Neural progenitor cell (in vitro differentiated cells): ENCODE data around the gene CCDC136. TPM values are rescaled to one million over a fixed set of nuclear protein-coding genes. Genes with fewer than 3 reads are reported as not detected.

Experiments
- DNase-seq: peaks from one replicate; pipeline ENCODE4 v3.0.0-alpha.2; 2016; ENCODE audit warnings: low spot score
- H2AFZ ChIP-seq: fragments of 200-600 bp; sonication (generic); replicated peaks from 2 replicates; pipeline ENCODE4 v1.6.1; 2016; ENCODE audit warnings: antibody characterized with exemption
- H3F3A ChIP-seq: fragments of 200-600 bp; sonication (generic); 2 replicates; pipeline ENCODE4 v1.6.1; 2016; ENCODE audit warnings: antibody characterized with exemption, low read depth
- H3K27ac ChIP-seq: fragments of 200-600 bp; sonication (generic); 2 replicates; pipeline ENCODE4 v1.5.1; 2016; ENCODE audit warnings: mild to moderate bottlenecking
- H3K27me3 ChIP-seq: fragments of 200-600 bp; sonication (generic); 2 replicates; pipeline ENCODE4 v1.6.1; 2016; ENCODE audit warnings: mild to moderate bottlenecking, moderate library complexity
- H3K36me3 ChIP-seq: fragments of 200-600 bp; sonication (generic); 2 replicates; pipeline ENCODE4 v1.5.1; 2016
- H3K4me1 ChIP-seq: fragments of 200-600 bp; sonication (generic); 2 replicates; pipeline ENCODE4 v1.6.1; 2016; ENCODE audit warnings: mixed run types
- H3K4me2 ChIP-seq: fragments of 200-600 bp; sonication (generic); 2 replicates; pipeline ENCODE4 v1.6.1; 2016
- H3K4me3 ChIP-seq: fragments of 200-600 bp; sonication (generic); 2 replicates; pipeline ENCODE4 v1.5.1; 2016
- H3K79me2 ChIP-seq: fragments of 200-600 bp; sonication (generic); 2 replicates; pipeline ENCODE4 v1.6.1; 2016; ENCODE audit warnings: low read depth
- H3K9ac ChIP-seq: fragments of 200-600 bp; sonication (generic); 2 replicates; pipeline ENCODE4 v1.6.1; 2016
- H3K9me3 ChIP-seq: fragments of 200-600 bp; sonication (generic); 2 replicates; pipeline ENCODE4 v1.5.1; 2016; ENCODE audit warnings: low read depth
- H4K20me1 ChIP-seq: fragments of 200-600 bp; sonication (generic); 2 replicates; pipeline ENCODE4 v1.6.1; 2016; ENCODE audit warnings: low read depth
- H3K27ac Mint-ChIP-seq: 3 replicates; pipeline ENCODE4 v1.8.0; 2021; ENCODE audit warnings: mixed read lengths
- H3K27me3 Mint-ChIP-seq: 2 replicates; pipeline ENCODE4 v1.8.0; 2022; ENCODE audit warnings: low read depth, mild to moderate bottlenecking, inconsistent platforms, moderate library complexity, mixed read lengths; ENCODE audit not compliant: insufficient read depth
- H3K36me3 Mint-ChIP-seq: 3 replicates; pipeline ENCODE4 v1.8.0; 2021; ENCODE audit warnings: mixed read lengths
- H3K4me1 Mint-ChIP-seq: 3 replicates; pipeline ENCODE4 v1.8.0; 2021; ENCODE audit warnings: mixed read lengths
- H3K4me3 Mint-ChIP-seq: 3 replicates; pipeline ENCODE4 v1.8.0; 2021; ENCODE audit warnings: mild to moderate bottlenecking, moderate library complexity, mixed read lengths
- H3K9me3 Mint-ChIP-seq: 3 replicates; pipeline ENCODE4 v1.8.0; 2020; ENCODE audit warnings: mixed read lengths
- CTCF ChIP-seq: fragments of 200-600 bp; sonication (generic); IDR thresholded peaks from 2 replicates; pipeline ENCODE4 v1.5.1; 2017; ENCODE audit warnings: antibody characterized with exemption, mild to moderate bottlenecking
- EZH2 ChIP-seq: fragments of 200-600 bp; sonication (generic); IDR thresholded peaks from 2 replicates; pipeline ENCODE4 v1.6.1; 2017; ENCODE audit warnings: antibody characterized with exemption, mild to moderate bottlenecking, moderate library complexity
- EZH2phosphoT487 ChIP-seq: fragments of 200-600 bp; sonication (generic); IDR thresholded peaks from 2 replicates; pipeline ENCODE4 v1.6.1; 2017; ENCODE audit warnings: antibody characterized with exemption
- total RNA-seq: library from RNA; depleted of rRNA; stranded (reverse); fragments of >200 nt; gene quantifications from 2 replicates; pipeline ENCODE4 v1.2.3, GENCODE V29; 2015; ENCODE audit warnings: low replicate concordance

Gene CCDC136
- total RNA-seq, 1 donor from 2014 or later = 93.6 TPM

DNA sequence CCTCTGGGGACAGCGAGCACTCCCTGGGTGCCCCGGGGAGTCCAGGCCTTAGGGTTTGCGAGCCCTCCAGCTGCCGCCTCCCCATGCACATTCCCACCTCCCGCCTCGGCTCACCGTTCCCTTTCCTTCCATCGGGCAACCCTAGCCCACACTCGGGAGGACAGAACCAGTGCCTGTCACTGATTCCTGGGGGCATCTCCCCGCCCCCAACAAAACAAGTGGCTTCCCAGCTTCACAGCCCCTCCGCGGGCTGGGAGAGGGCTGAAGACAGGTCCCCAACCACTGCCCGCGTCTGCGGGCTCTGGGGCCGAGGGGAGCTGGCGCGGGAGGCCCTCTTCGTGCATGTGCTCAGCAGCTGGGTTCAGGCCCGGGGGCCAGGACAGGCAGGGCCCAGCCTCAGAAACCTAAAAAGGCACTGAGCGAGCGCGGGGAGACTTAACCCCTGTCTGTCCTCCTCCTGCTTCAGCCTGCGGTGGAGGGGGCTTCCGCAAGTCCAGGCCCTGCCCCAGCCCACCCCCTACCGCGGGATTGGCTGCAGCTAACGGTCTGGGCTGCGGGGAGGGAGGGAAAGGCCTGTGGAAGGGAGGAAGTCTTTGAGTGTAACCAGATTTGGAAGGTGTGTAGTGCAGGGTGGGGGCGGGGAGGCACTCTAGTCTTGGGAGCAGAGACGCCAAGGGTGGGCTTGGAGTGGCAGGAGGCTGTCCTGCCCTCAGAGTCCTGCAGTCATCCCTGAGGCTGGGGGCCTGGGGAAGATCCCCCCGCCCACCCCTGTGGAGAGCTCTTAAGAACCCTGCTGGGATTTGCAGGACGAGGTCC lies 39.6 kb downstream of the CCDC136 start:
- Mint-ChIP-seq H3K4me3 (peak overlapping the region; percentile 75), H3K9me3 (no peaks in the 10 kb centered on the region), H3K27me3 (peaks cover 22% of the 10 kb centered on the region), H3K36me3 (no peaks in the 10 kb centered on the region), H3K27ac (no peak overlapping the region), H3K4me1 (peaks cover 52% of the 10 kb centered on the region)
- no peaks in the 10 kb centered on the region for H3K36me3 ChIP-seq
- no peaks in the 10 kb centered on the region for H4K20me1 ChIP-seq
- no peaks in the 10 kb centered on the region for H3K79me2 ChIP-seq
- peaks cover 61% of the 10 kb centered on the region for H3K4me1 ChIP-seq
- H3F3A ChIP-seq = peaks cover 52% of the 10 kb centered on the region
- peaks cover 19% of the 10 kb centered on the region for H3K27me3 ChIP-seq
- peak; percentile 75 for DNase-seq
- H3K4me2 ChIP-seq = peak overlapping the region; percentile 83
- H2AFZ ChIP-seq = peak overlapping the region; percentile 39
- H3K9me3 ChIP-seq = no peaks in the 10 kb centered on the region
- TF ChIP-seq EZH2 (no peak), CTCF (no peak), EZH2phosphoT487 (peak; percentile 3)
- H3K9ac ChIP-seq = no peak overlapping the region
- H3K27ac ChIP-seq = peak overlapping the region; percentile 77
- peak overlapping the region; percentile 53 for H3K4me3 ChIP-seq

- Mint-ChIP-seq H3K4me1 (peaks cover 49% of the 10 kb centered on the region), H3K9me3 (no peaks in the 10 kb centered on the region), H3K27me3 (peaks cover 22% of the 10 kb centered on the region), H3K36me3 (no peaks in the 10 kb centered on the region), H3K27ac (peak overlapping the region; percentile 60), H3K4me3 (peak overlapping the region; percentile 81)
- DNase-seq = peak; percentile 87
- Histone ChIP-seq H3K4me2 (peak overlapping the region; percentile 83), H3K9me3 (no peaks in the 10 kb centered on the region), H3K36me3 (no peaks in the 10 kb centered on the region), H3K79me2 (no peaks in the 10 kb centered on the region), H4K20me1 (no peaks in the 10 kb centered on the region), H3K4me3 (peak overlapping the region; percentile 53), H3K4me1 (peaks cover 60% of the 10 kb centered on the region), H3K27me3 (peaks cover 19% of the 10 kb centered on the region), H3F3A (peaks cover 52% of the 10 kb centered on the region), H2AFZ (peak overlapping the region; percentile 39), H3K9ac (no peak overlapping the region), H3K27ac (peak overlapping the region; percentile 77)
- TF ChIP-seq EZH2phosphoT487 = no peak
- TF ChIP-seq EZH2 = no peak
- no peak for TF ChIP-seq CTCF
These were observed 40.5 kb downstream of the CCDC136 start for GRCh38 chr7:128831994-128832879.

DNA sequence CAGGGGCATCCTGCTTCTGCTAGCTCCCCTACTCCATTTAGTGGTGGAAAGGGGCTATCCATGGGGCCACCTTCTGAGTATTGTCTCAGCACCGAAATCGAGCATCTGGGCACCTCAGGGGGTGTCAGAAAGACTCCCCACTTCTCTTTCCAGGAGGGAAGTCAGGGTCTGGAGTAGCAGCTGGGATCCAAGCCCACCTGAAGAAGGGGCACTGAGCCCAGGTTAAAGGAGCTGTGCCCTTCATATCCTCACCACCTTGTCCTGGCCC lies 41.0 kb downstream of the CCDC136 start:
- H3F3A ChIP-seq = peaks cover 50% of the 10 kb centered on the region
- H3K9me3 ChIP-seq = no peaks in the 10 kb centered on the region
- no peaks in the 10 kb centered on the region for H3K36me3 ChIP-seq
- Mint-ChIP-seq H3K27me3 (peaks cover 22% of the 10 kb centered on the region), H3K27ac (no peak overlapping the region), H3K4me3 (peak overlapping the region; percentile 58), H3K9me3 (no peaks in the 10 kb centered on the region), H3K36me3 (no peaks in the 10 kb centered on the region), H3K4me1 (peaks cover 46% of the 10 kb centered on the region)
- peak overlapping the region; percentile 77 for H3K27ac ChIP-seq
- no peaks in the 10 kb centered on the region for H4K20me1 ChIP-seq
- H2AFZ ChIP-seq = no peak overlapping the region
- TF ChIP-seq CTCF (no peak), EZH2phosphoT487 (no peak), EZH2 (no peak)
- H3K79me2 ChIP-seq = no peaks in the 10 kb centered on the region
- peak overlapping the region; percentile 83 for H3K4me2 ChIP-seq
- no peak overlapping the region for H3K9ac ChIP-seq
- H3K4me3 ChIP-seq = peak overlapping the region; percentile 53
- H3K4me1 ChIP-seq = peaks cover 54% of the 10 kb centered on the region
- no peak for DNase-seq
- H3K27me3 ChIP-seq = peaks cover 19% of the 10 kb centered on the region
